ENCODE results near the gene CEP112.

DNA sequence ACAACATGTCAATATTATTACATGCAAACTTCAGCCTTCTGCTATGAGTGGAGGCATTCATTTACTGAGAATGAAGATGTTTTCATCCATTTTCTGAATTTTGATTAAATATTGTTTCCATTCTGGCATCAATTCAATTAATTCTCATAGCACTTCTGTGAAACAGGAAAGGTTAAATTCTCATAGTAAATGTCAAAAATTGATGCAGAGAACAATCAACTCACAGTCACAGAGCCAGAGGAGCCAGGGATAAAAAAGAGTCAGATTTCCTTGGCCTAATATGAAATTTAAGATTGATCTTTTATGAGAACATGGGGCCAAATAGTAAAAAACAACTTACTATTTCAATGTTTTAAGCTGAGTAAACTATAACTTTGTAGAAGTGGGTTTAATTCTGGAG is 446.7 kb downstream of the CEP112 start:
- TF ChIP-seq SRF (IDR thresholded peaks at IDR 0.05; ENCODE audit: low read depth in 2 of 2, low read length in 2 of 2) (no peak), ZNF24 (IDR thresholded peaks at IDR 0.05) (no peak), CREM (IDR thresholded peaks at IDR 0.05; ENCODE audit: low read depth) (no peak), EP300 (IDR thresholded peaks at IDR 0.05; ENCODE audit: borderline replicate concordance in 1 of 2, control insufficient read depth in 1 of 2, low read depth in 2 of 2, low read length in 2 of 2) (no peak)
- TF ChIP-seq, protein P1, sequence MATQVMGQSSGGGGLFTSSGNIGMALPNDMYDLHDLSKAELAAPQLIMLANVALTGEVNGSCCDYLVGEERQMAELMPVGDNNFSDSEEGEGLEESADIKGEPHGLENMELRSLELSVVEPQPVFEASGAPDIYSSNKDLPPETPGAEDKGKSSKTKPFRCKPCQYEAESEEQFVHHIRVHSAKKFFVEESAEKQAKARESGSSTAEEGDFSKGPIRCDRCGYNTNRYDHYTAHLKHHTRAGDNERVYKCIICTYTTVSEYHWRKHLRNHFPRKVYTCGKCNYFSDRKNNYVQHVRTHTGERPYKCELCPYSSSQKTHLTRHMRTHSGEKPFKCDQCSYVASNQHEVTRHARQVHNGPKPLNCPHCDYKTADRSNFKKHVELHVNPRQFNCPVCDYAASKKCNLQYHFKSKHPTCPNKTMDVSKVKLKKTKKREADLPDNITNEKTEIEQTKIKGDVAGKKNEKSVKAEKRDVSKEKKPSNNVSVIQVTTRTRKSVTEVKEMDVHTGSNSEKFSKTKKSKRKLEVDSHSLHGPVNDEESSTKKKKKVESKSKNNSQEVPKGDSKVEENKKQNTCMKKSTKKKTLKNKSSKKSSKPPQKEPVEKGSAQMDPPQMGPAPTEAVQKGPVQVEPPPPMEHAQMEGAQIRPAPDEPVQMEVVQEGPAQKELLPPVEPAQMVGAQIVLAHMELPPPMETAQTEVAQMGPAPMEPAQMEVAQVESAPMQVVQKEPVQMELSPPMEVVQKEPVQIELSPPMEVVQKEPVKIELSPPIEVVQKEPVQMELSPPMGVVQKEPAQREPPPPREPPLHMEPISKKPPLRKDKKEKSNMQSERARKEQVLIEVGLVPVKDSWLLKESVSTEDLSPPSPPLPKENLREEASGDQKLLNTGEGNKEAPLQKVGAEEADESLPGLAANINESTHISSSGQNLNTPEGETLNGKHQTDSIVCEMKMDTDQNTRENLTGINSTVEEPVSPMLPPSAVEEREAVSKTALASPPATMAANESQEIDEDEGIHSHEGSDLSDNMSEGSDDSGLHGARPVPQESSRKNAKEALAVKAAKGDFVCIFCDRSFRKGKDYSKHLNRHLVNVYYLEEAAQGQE (IDR thresholded peaks at IDR 0.05; ENCODE audit: low read depth, low read length): no peak
- TF ChIP-seq, protein P2, sequence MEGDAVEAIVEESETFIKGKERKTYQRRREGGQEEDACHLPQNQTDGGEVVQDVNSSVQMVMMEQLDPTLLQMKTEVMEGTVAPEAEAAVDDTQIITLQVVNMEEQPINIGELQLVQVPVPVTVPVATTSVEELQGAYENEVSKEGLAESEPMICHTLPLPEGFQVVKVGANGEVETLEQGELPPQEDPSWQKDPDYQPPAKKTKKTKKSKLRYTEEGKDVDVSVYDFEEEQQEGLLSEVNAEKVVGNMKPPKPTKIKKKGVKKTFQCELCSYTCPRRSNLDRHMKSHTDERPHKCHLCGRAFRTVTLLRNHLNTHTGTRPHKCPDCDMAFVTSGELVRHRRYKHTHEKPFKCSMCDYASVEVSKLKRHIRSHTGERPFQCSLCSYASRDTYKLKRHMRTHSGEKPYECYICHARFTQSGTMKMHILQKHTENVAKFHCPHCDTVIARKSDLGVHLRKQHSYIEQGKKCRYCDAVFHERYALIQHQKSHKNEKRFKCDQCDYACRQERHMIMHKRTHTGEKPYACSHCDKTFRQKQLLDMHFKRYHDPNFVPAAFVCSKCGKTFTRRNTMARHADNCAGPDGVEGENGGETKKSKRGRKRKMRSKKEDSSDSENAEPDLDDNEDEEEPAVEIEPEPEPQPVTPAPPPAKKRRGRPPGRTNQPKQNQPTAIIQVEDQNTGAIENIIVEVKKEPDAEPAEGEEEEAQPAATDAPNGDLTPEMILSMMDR (IDR thresholded peaks at IDR 0.05 in 2 of 3, conservative IDR thresholded peaks at IDR 0.05 in 1 of 3; ENCODE audit: control insufficient read depth in 2 of 3, extremely low read depth in 1 of 3, insufficient read depth in 1 of 3, low read depth in 3 of 3, low read length in 3 of 3): no peak

All from GM12878 (cell line).